NCI-H2196 treated with DMSO at 0.1 percent for 48 hours (cell line): Measurements from ENCODE around the gene NYNRIN.

Experiments used
- DNase-seq: peaks from one replicate; lab custom pipeline; 2025; ENCODE audit not compliant: unreplicated experiment; lab: John Stamatoyannopoulos, UW

NYNRIN gene

GRCh38 chr14:24390701-24391468, 7.9 kb upstream of the NYNRIN start:
- DNase-seq, result no peak

DNA sequence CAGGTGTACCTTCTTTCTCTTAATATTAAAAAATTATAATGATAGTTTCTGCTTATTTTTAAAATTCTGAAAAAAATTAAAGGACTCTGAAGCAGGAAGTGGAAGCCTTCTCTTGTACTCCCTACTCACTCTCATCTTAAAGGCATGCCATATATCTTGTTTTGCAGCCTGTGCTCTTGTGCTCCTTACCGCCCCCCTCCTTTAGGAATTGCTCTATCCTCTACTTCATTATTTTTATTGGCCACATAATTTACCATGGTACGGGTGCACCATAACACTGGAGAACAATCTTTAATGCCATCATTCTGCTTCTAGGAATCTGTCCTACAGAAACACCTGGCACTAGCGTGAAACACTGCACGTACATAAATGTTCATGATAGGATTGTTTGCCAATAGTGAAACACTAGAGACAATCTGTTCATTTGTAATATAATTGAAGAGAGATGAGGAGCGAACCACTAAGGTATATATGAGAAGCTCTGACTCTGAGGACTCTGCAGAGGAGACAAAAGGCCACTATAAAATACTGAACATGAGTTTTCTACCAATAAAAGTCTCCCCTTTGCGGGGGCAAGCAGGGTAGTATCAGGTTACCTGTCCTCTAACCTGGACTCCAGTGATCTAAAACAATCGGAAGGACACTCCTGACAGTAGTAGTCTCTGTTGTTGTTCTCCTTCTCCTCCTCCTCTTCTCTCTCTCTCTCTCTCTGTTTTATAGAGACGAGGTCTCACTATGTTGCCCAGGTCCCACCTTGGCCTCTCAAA, 6.3 kb upstream of the NYNRIN start:
- DNase-seq, result peak; percentile 37

DNA sequence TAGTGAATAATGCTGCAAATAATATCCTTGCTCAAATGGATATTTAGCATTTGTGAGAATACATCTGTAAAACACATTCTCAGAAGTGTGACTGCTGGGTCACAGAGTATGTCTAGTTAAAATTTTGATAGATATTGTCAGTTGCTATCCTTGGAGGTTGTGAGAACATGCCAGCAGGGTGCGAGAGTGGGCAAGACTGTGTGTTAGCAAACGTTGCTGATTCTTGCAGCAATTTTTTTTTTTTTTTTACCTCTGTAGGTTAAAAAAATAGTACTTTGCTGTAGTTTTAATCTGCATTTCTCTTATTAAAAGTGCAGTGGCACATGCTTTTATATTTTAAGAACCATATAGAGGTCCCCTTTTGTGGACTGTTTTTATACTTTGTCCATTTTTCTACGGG, 4.5 kb upstream of the NYNRIN start:
- no peak for DNase-seq

DNA sequence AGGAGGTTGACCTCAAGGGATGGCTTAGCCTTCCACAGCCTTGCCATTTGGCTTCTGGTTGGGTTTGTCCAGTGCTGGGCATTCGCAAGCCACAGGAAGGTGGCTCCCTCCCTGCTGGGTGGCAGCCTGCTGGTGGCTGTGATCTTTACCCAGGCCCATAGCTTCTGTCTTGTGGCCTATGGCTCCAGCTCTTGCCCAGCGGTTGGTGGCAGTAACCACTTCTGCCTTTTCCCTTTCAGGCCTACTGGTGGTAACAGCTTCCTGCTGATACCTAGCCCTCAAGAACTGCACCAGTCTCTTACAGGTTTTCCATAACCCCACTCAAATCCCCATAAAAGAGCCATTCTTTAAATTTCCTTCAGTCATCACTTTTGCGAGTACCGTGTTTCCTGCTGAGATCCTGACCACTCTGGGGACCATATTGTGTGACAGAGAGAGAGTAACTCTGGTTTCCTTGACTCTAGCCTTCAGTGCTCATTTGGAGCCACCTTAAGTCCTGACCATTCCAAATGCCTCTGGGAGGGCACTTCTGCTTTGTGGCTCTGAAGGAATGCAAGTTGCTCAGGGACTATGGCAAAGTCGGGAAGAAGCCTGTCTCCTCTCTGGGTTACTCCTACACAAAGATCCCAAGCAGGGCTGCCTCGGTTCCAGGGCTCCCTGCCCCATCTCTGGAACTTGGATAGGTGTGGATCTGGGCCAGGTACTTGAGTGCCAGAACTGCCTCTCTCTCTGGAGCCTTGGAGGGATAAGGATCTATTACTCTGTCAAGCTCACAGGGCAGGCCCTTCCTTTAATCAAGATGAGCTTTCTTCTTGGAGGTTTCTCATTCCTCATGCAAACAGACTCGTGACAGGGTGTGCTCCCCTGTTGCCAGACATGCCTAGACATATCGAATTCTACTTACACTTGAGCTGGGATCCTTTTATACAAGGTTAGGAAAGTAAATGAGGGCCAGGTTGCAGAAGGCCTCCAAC, 2.9 kb upstream of the NYNRIN start:
- no peak for DNase-seq

- no peak for DNase-seq
Observed at GRCh38 chr14:24397639-24398292, 1.0 kb upstream of the NYNRIN start.

- no peak for DNase-seq
Observed at GRCh38 chr14:24398293-24398652, 530 bp upstream of the NYNRIN start.

- no peak for DNase-seq
Observed at GRCh38 chr14:24399447-24399822, 632 bp downstream of the NYNRIN start.

- no peak for DNase-seq
Observed at GRCh38 chr14:24399999-24400718, 1.4 kb downstream of the NYNRIN start.

DNA sequence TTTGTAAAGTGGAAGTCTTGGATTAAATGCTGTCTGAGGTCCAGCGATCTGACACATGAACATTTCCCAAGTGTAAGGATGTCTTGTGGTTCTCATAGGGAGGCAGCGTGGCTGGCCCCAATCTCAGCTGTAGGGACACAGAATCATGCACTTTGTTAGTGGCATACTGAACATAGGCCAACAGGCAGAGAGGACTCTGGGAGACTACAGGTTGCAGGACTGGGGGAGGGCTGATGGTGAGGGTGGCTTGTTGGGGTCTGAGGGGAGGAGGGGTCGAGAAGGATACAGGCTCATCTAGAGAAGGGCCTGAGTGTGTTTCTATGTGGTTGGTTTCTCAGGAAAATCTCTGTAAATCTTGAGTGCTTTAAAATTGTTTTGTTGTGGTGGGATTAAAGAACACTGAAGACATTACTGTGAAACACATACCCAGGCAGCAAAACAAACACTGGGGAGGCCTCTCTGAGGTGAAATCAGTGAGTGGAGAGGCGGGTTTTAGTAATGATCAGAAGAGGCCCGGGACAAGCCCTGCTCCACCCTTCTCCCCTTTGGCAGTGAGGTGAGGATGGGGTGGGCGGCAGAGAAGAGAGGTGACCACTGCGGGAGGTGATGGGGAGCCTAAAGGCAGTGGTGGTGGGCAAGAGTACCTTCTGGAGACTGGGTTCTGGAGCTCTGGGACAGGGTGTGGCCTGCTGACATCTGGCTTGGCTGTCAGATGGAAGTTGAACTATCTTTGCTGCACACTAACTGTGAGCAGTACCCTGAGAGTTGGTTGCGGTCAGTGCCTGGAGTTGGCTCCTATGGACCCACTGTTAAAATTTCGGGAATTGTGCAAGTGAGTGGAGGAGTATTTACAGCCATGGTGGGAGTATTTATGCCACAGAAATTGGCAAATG, 3.3 kb downstream of the NYNRIN start:
- no peak for DNase-seq

DNA sequence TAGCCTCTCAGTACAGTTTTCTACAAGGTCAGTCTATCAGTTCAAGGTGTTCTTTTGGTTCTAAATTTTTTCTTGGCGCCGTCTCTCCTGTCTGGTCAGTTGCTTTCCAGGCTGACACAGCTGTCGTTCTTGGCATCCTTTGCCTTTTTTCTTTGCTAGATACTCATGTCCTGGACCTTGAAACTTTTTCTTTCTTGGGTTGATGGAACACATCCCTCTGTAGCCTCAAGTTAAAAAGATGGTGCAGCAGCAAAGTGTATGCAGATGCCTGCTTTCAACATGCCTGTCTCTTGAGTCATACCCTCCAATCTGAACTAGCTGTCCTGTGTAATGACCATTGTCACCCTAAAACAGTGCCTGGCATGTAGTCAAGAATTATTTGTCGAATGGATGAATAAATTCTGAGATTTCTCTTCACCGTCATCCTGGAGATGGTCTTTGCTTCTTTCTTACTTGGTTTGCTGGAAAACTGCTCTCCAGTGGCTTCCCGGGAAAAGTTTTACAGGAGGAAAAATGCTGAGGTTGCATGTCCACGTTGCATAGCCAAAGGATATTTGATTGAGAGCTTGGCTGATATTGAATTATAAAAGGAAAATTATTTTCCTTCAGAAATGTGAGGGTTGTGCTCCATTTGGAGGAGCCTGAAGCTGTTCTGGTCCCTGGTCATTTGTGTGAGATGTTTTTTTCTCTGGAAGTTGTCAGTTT, 4.6 kb downstream of the NYNRIN start:
- no peak for DNase-seq

DNA sequence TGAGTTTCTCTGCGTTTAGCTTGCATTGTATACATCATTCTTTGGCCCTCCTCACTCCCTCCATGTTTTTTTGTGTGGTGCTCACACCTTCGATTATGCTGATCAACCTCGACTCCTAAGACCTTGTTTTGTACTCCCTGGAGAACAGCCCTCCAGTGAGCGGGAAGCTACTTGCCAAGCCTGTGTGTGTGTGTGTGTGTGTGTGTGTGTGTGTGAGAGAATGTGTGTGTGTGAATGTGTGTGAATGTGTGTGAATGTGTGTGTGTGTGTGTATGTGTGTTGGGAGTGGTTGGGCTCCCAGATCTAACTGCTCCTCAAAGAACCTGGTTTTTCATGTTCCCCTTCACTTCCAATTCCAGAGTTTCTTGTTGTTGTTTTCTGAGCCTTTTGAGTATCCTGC, 6.0 kb downstream of the NYNRIN start:
- DNase-seq, result no peak

GRCh38 chr14:24406416-24406815, 7.6 kb downstream of the NYNRIN start:
- DNase-seq, result no peak

GRCh38 chr14:24407608-24408325, 9.0 kb downstream of the NYNRIN start:
- DNase-seq, result no peak

DNA sequence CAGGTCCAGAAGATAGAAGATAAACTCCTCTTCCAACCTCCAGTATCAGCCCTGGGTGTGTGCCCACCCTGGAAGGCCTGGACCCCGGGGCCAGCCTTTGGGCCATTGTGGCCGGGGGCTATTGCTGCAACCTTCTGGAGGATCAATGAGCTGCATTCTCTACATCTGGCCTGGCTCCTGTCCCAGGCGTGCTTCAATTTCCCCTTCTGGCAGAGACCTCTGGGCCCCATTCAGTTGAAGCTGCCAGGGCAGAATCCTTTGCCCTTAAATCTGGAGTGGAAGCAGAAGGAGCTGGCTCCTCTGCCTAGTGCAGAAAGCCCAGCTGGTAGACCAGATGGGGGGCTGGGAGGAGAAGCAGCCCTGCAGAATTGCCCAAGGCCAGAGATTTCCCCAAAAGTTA, 10.0 kb downstream of the NYNRIN start:
- DNase-seq, result no peak

- DNase-seq, result no peak
Observed at GRCh38 chr14:24409192-24409591, 10.4 kb downstream of the NYNRIN start.

GRCh38 chr14:24409956-24410355, 11.2 kb downstream of the NYNRIN start:
- no peak for DNase-seq

- no peak for DNase-seq
Observed at GRCh38 chr14:24411443-24412389, 12.9 kb downstream of the NYNRIN start.
